ENCODE data around the gene SH3BP5L. TPM values are rescaled to one million over a fixed set of nuclear protein-coding genes. Genes with fewer than 3 reads are reported as not detected.
"Not testable (repeated sequence)": the region's sequence is repeated elsewhere in the genome, so short reads cannot be mapped to it uniquely, and the experiment has no call there.

Gene SH3BP5L
- total and polyA plus RNA-seq, 5 donors, result 15.3 to 20.8 (median 18.0) TPM

DNA sequence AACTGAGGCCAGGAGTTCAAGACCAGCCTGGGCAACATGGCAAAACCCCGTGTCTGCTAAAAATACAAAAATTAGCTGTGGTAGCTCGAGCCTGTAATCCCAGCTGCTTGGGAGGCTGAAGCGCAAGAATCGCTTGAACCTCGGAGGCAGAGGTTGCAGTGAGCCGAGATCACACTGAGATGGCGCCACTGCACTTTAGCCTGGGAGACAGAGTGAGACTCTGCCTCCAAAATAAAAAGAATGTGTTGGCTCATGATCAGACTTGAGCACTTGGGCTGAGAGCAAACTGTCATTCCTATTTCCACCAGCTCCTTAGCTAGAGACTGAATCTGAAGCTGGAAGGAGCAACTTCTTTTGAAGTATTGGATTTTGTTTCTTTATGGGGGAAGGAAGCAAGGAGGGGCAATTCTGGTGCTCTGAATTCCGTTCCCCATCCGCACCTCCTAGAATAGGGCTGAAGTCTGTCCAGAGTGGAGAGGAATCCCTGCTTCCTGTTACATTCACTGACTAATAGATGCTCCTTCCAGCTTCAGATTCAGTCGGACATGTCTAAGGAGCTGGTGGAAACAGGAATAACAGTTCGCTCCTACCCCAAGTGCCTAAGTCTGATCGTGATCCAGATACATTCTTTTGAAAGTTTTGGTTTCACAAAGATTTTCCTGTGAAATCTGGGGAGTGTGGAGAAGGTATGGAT lies 16.1 kb upstream of the SH3BP5L start:
- intact Hi-C loops (cut with DNase I), result no loop called here
- H3K27ac ChIP-seq (ENCODE audit: low read length), result no peak overlapping the region
- DNase-seq (peak; percentile 43 to 74 (median 73)), ATAC-seq (no peak)
- H3K9me3 ChIP-seq (ENCODE audit: control insufficient read depth, low read length), result no peaks in the 10 kb centered on the region
- no peak overlapping the region for H3K4me3 ChIP-seq (ENCODE audit: low read length)
- no peaks in the 10 kb centered on the region for H3K27me3 ChIP-seq (ENCODE audit: control insufficient read depth, insufficient read depth)
- peaks cover 9% of the 10 kb centered on the region for H3K4me1 ChIP-seq (ENCODE audit: control insufficient read depth, insufficient read depth, low read length)
- 33% methylated on average over 12 of the region's 12 CpGs for WGBS

DNA sequence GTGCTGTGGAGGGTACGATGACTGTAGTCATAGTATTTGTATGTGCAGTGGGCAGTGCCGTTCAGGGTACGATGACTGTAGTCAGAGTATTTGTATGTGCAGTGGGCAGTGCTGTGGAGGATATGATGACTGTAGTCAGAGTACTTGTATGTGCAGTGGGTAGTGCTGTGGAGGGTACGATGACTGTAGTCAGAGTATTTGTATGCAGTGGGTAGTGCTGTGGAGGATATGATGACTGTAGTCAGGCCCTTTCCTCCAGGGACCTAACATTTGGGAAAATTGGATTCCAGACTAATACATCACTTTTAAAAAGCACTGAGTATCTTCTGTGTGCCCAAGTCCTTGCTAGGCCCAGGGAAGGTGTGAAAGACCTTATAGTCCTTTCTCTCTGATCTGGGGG lies 15.2 kb upstream of the SH3BP5L start:
- Histone ChIP-seq H3K4me3 (ENCODE audit: low read length) (no peak overlapping the region), H3K4me1 (ENCODE audit: control insufficient read depth, insufficient read depth, low read length) (peaks cover 9% of the 10 kb centered on the region), H3K27me3 (ENCODE audit: control insufficient read depth, insufficient read depth) (no peaks in the 10 kb centered on the region), H3K27ac (ENCODE audit: low read length) (no peak overlapping the region), H3K9me3 (ENCODE audit: control insufficient read depth, low read length) (no peaks in the 10 kb centered on the region)
- DNase-seq (no peak), ATAC-seq (no peak)
- intact Hi-C loops (cut with DNase I), result no loop called here
- 91% methylated on average over 4 of the region's 4 CpGs for WGBS

DNA sequence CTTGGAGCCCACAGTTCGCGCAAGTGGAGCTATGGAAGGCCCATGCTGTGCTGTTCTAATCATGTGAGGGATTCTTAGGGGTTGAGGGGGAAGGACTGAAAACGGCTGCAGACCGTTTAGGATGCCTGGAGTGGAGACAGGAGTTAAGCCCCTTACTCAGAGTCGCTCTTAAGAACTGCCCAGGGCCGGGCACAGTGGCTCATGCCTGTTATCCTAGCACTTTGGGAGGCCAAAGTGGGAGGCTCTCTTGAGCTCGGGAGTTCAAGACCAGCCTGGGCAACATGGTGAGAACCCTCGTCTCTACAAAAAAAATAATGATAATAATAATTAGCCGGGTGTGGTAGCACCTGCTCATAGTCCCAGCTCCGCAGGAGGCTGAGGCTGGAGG lies 13.4 kb upstream of the SH3BP5L start:
- Histone ChIP-seq H3K27me3 (ENCODE audit: control insufficient read depth, insufficient read depth) (no peaks in the 10 kb centered on the region), H3K9me3 (ENCODE audit: control insufficient read depth, low read length) (no peaks in the 10 kb centered on the region), H3K4me1 (ENCODE audit: control insufficient read depth, insufficient read depth, low read length) (peaks cover 9% of the 10 kb centered on the region), H3K4me3 (ENCODE audit: low read length) (peak overlapping the region; percentile 74), H3K27ac (ENCODE audit: low read length) (peak overlapping the region; percentile 97)
- ATAC-seq (no peak), DNase-seq (no peak)
- WGBS, result 17% methylated on average over 10 of the region's 10 CpGs
- intact Hi-C loops (cut with DNase I), result loop anchor here in 1 of 4 donors (2.0 kb wide), 1 partner anchor 20 kb away; the partner anchor contains the start of gene ZNF692

DNA sequence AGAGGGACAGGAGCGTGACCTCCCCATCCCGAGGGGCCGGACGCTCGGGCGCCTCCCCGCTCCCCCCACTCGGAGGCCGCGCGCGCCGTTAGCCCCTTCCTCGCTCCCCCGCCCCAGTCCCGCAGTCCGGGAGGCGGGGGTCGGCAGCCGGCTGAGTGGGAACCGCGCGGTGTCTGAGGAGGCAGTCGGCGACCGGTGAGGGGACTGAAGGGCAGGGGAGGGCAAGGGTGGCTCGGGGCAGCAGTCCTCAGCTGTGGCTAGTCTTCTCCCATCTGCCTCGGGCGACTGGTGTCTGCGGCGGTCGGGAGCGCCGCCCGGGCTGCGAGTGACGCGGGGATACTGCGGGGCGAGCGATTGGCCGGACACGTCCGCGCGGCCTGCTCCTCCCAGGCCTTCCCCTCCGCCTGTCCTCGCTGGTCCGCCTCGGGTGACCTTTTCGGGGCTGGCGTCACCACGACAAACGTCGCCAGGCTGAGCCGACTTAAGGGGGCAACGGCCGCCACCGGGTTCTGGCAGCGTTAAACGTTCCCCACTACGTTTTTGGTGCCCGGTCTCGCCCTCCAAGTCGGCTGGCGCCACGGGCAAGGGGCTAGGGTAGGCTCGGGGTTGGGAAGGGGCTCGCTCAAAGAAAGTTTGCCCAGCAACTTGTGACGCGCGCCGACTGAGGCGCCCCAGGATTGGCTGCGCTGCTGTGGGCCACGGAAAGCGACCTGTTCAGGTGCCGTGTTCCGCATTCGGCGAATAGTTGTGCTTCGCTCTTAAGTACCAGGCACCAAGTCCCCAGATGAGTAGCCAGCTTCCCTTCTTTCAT lies 12.8 kb upstream of the SH3BP5L start:
- ATAC-seq (peak; percentile 91 to 92), DNase-seq (peak; percentile 95 to 98 (median 97))
- Histone ChIP-seq H3K9me3 (ENCODE audit: control insufficient read depth, low read length) (no peaks in the 10 kb centered on the region), H3K4me1 (ENCODE audit: control insufficient read depth, insufficient read depth, low read length) (peaks cover 9% of the 10 kb centered on the region), H3K4me3 (ENCODE audit: low read length) (peak overlapping the region; percentile 74), H3K27ac (ENCODE audit: low read length) (peak overlapping the region; percentile 97), H3K27me3 (ENCODE audit: control insufficient read depth, insufficient read depth) (no peaks in the 10 kb centered on the region)
- intact Hi-C loops (cut with DNase I), result loop anchor here in 1 of 4 donors (2.0 kb wide), 1 partner anchor 20 kb away; the partner anchor contains the start of gene ZNF692
- under 1% methylated on average over 82 of the region's 82 CpGs for WGBS

DNA sequence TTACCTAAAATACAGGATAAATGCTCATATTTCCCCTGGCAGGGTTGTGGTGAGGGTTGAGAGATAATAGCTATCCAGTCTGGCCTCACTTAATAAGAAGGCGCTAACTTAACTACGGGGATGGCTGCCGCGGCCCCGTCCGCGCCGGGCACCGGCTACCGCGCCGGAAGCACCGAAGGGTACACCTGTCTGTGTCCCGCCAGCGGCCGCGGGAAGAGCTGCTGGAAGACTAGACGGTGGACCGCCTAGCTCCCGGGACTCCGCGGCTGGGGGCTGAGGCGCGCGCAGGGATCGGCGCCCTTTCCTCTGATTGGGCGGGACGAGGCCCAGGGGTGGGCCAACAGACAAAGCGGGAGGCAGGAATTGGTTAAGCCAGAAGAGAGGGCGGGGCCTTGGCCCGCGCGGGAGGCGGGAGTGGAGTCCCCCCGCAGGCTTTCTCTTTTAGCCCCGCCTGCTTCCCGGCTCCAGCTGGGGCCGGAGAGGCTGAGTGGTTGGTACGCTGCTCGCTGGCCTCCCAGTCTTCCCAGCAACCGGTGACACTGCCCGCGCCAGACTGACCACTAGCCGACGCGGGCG lies 12.2 kb upstream of the SH3BP5L start, which contains the start of gene ZNF672:
Gene ZNF672, plus strand, starts transcription at position 444 of the 576 bp plus-strand sequence. CDS start 9,051 bp downstream, outside the sequence.
- Histone ChIP-seq H3K4me3 (ENCODE audit: low read length) (peak within 1 kb of the TSS; percentile 74), H3K27ac (ENCODE audit: low read length) (peak within 1 kb of the TSS; percentile 97), H3K27me3 (ENCODE audit: control insufficient read depth, insufficient read depth) (no peaks in the 10 kb centered on the region), H3K4me1 (ENCODE audit: control insufficient read depth, insufficient read depth, low read length) (peaks cover 9% of the 10 kb centered on the region), H3K9me3 (ENCODE audit: control insufficient read depth, low read length) (no peaks in the 10 kb centered on the region)
- DNase-seq (peak; percentile 99 to 100 (median 100)), ATAC-seq (peak; percentile 96)
- under 1% methylated on average over 48 of the region's 48 CpGs for WGBS
- intact Hi-C loops (cut with DNase I), result loop anchor here in 1 of 4 donors (2.0 kb wide), 1 partner anchor 21 kb away; the partner anchor contains the start of gene ZNF692

DNA sequence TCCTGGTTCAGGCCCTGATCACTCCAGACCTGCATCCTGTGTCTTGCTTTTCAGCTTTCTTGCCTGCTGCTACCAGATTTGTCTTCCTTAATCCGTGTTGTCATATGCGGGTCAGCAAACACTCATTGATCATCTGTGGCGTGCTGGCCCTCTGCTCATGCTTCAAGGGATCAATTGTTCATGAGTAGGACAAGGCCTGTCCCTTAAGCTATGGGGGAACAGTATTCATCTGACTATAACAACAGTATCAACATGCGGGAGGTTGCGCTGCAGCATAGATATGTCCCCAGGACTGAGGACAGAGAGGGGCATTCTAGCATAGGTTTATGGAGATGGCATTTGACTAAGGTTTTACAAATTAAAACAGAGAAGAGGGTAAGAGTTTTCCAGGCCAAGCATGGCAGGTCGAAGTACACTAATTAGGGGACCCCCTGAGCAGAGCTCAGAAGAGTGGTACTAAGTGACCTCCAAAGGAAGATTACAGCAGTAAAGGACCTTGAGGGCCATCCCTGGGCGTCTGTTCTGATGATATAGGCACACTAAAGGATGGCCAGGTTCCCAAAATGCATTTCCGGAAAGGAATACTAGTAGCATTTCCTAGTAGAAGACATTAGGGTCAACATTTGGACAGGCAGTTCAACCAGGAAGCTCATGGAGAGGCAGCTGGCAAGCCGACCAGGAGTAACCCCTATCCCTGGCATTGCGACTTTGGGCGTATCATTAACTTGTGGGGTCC lies 11.5 kb upstream of the SH3BP5L start:
- DNase-seq, result no peak
- Histone ChIP-seq H3K27me3 (ENCODE audit: control insufficient read depth, insufficient read depth) (no peaks in the 10 kb centered on the region), H3K4me3 (ENCODE audit: low read length) (peak overlapping the region; percentile 55), H3K4me1 (ENCODE audit: control insufficient read depth, insufficient read depth, low read length) (peaks cover 6% of the 10 kb centered on the region), H3K27ac (ENCODE audit: low read length) (peak overlapping the region; percentile 86), H3K9me3 (ENCODE audit: control insufficient read depth, low read length) (no peaks in the 10 kb centered on the region)
- ATAC-seq, result no peak
- 51% methylated on average over 11 of the region's 11 CpGs for WGBS
- intact Hi-C loops (cut with DNase I), result no loop called here

DNA sequence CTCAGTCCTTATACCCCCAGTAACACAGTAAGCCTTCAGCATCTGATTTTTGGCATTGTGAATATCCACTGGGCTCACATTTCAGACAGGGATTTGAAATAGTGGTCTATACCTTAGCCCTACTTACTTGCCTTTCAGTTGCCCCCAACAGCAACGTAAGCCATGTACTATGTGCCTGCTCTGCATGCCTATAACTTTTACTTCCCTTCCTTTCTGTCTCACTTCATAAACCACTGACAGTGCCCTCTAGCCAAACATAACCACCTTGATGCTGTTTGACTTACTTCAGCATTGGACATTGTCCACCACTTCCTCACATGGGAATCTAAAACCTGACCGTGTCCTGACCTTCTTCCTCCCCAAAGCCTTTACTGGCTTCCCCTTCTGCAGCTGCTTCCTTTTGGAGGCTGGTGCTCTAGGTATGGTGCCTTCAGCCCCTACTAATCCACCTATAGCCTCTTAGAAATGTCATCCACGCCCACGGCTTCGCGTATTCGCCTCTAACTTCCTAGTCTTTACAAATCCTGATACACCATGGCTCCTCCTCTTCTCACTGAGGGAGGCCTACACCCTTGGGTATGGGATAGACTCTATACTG lies 8.7 kb upstream of the SH3BP5L start:
- intact Hi-C loops (cut with DNase I), result no loop called here
- no peak overlapping the region for H3K27ac ChIP-seq (ENCODE audit: low read length)
- no peak for ATAC-seq
- no peaks in the 10 kb centered on the region for H3K9me3 ChIP-seq (ENCODE audit: control insufficient read depth, low read length)
- WGBS, result 51% methylated on average over 7 of the region's 7 CpGs
- peaks cover 2% of the 10 kb centered on the region for H3K4me1 ChIP-seq (ENCODE audit: control insufficient read depth, insufficient read depth, low read length)
- no peak overlapping the region for H3K4me3 ChIP-seq (ENCODE audit: low read length)
- no peaks in the 10 kb centered on the region for H3K27me3 ChIP-seq (ENCODE audit: control insufficient read depth, insufficient read depth)
- no peak for DNase-seq

DNA sequence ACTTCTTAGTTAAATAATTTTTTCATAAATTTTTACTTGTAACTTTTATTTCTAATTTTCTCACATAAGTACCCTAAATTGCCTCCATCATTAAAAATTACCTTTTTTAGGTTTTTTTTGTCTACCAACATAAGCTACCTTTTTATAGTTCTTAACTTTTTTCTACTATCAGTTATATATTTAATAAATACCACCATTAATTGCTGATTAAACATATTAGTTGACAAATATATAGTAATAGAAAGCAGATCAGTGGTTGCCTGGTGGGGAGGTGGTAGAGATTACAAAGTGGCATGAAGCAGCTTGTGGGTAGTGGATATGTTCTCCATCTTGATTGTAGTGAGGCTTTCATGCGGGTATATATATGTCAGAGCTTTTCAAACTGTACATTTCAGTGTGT lies 6.1 kb upstream of the SH3BP5L start:
- no peak for ATAC-seq
- 91% methylated on average over 1 of the region's 1 CpG for WGBS

DNA sequence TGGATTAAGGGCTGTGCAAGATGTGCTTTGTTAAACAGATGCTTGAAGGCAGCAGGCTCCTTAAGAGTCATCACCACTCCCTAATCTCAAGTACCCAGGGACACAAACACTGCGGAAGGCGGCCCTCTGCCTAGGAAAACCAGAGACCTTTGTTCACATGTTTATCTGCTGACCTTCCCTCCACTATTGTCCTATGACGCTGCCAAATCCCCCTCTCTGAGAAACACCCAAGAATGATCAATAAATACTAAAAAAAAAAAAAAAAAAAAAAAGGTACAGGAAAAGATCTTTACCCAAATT lies 5.0 kb upstream of the SH3BP5L start:
- H3K4me1 ChIP-seq (ENCODE audit: control insufficient read depth, insufficient read depth, low read length); intact Hi-C loops (cut with DNase I); DNase-seq; H3K27me3 ChIP-seq (ENCODE audit: control insufficient read depth, insufficient read depth); H3K4me3 ChIP-seq (ENCODE audit: low read length); ATAC-seq; H3K27ac ChIP-seq (ENCODE audit: low read length); H3K9me3 ChIP-seq (ENCODE audit: control insufficient read depth, low read length): not testable (repeated sequence)
- 52% methylated on average over 3 of the region's 3 CpGs for WGBS

More for the DNA sequence above, 6.1 kb upstream of the SH3BP5L start:
- Histone ChIP-seq H3K9me3 (ENCODE audit: control insufficient read depth, low read length) (no peaks in the 10 kb centered on the region), H3K4me1 (ENCODE audit: control insufficient read depth, insufficient read depth, low read length) (no peaks in the 10 kb centered on the region), H3K27me3 (ENCODE audit: control insufficient read depth, insufficient read depth) (no peaks in the 10 kb centered on the region), H3K4me3 (ENCODE audit: low read length) (no peak overlapping the region), H3K27ac (ENCODE audit: low read length) (no peak overlapping the region)
- no peak for DNase-seq
- intact Hi-C loops (cut with DNase I), result no loop called here

DNA sequence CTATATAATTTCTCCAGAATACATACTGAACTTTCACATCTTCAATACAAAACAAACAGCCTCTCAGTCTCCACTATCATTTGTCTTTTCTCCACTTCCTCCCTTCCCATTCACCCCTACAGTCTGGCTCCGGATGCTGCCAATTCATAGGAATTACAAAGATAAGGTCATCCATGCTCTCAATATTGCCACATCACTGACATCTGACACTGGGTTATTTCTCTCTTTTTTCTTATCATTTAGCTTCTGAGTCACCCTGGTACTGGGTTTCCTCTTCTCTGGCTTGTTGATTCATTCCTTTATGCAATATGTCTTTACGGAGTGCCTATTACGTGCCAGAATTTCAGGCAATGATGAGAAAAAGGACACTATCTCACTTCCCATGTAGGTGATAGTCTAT lies 3.1 kb upstream of the SH3BP5L start:
- Histone ChIP-seq H3K9me3 (ENCODE audit: control insufficient read depth, low read length) (no peaks in the 10 kb centered on the region), H3K4me1 (ENCODE audit: control insufficient read depth, insufficient read depth, low read length) (peaks cover 14% of the 10 kb centered on the region), H3K27ac (ENCODE audit: low read length) (no peak overlapping the region), H3K4me3 (ENCODE audit: low read length) (no peak overlapping the region), H3K27me3 (ENCODE audit: control insufficient read depth, insufficient read depth) (no peaks in the 10 kb centered on the region)
- intact Hi-C loops (cut with DNase I), result no loop called here
- DNase-seq, result no peak
- WGBS, result 40% methylated on average over 3 of the region's 3 CpGs
- ATAC-seq, result no peak
